A673 (cell line): ENCODE measurements around the gene ITGAV. TPM values are rescaled to one million over a fixed set of nuclear protein-coding genes. Genes with fewer than 3 reads are reported as not detected.

Source experiments
- BruUV-seq: library from RNA; stranded (reverse); fragments of 400-500 nt; replicated peaks from 2 replicates; lab custom pipeline; 2021; lab: Mats Ljungman, UMichigan
- CTCF ChIA-PET: fragments of 300-600 bp; sonication (Branson Sonifier 250); formaldehyde crosslinking; loops from one replicate; lab custom pipeline; 2022; ENCODE audit warnings: antibody characterized with exemption; lab: Charles Lee
- POLR2A ChIA-PET: fragments of 300-600 bp; sonication (Branson Sonifier 250); formaldehyde crosslinking; loops from one replicate; lab custom pipeline; 2022; ENCODE audit warnings: antibody characterized with exemption; ENCODE audit not compliant: low non-redundant PET; lab: Charles Lee
- DNase-seq: peaks from one replicate; pipeline ENCODE4 v3.0.0-alpha.2; 2015; ENCODE audit warnings: low spot score
- H3K27ac ChIP-seq: fragments of 200-600 bp; sonication (generic); 2 replicates; pipeline ENCODE4 v1.5.1; 2016; ENCODE audit warnings: mixed run types, low read depth, mild to moderate bottlenecking, mixed read lengths, antibody characterized with exemption, low read length; ENCODE audit not compliant: poor library complexity, severe bottlenecking
- H3K27me3 ChIP-seq: fragments of 200-600 bp; sonication (generic); replicated peaks from 2 replicates; pipeline ENCODE4 v1.6.1; 2017; ENCODE audit warnings: mixed run types, low read depth, mild to moderate bottlenecking, mixed read lengths, antibody characterized with exemption, low read length; ENCODE audit not compliant: insufficient read depth, poor library complexity
- H3K36me3 ChIP-seq: fragments of 200-600 bp; sonication (generic); 2 replicates; pipeline ENCODE4 v1.6.1; 2016; ENCODE audit warnings: mixed run types, mild to moderate bottlenecking, mixed read lengths, antibody characterized with exemption, low read length; ENCODE audit not compliant: insufficient read depth, poor library complexity, severe bottlenecking
- H3K4me1 ChIP-seq: fragments of 200-600 bp; sonication (generic); 2 replicates; pipeline ENCODE4 v1.6.1; 2017; ENCODE audit warnings: mixed run types, mild to moderate bottlenecking, mixed read lengths, antibody characterized with exemption, low read length; ENCODE audit not compliant: insufficient read depth, poor library complexity, severe bottlenecking
- H3K4me3 ChIP-seq: fragments of 200-600 bp; sonication (generic); 2 replicates; pipeline ENCODE4 v1.5.1; 2016; ENCODE audit warnings: low read depth, mixed run types, mild to moderate bottlenecking, mixed read lengths, low read length; ENCODE audit not compliant: poor library complexity, severe bottlenecking
- H3K9me3 ChIP-seq: fragments of 200-600 bp; sonication (generic); 2 replicates; pipeline ENCODE4 v1.6.1; 2016; ENCODE audit warnings: mixed run types, low read depth, mild to moderate bottlenecking, mixed read lengths, antibody characterized with exemption, low read length; ENCODE audit not compliant: poor library complexity, severe bottlenecking
- CTCF ChIP-seq: fragments of 300-800, 200-600 bp; sonication (generic); conservative IDR thresholded peaks from 2 replicates; pipeline ENCODE4 v1.5.1; 2017; ENCODE audit warnings: low read depth, mild to moderate bottlenecking, antibody characterized with exemption, low read length, moderate library complexity, mixed read lengths
- EZH2 ChIP-seq: fragments of 200-600 bp; sonication (generic); IDR thresholded peaks from 2 replicates; pipeline ENCODE4 v1.6.1; 2017; ENCODE audit warnings: borderline replicate concordance, low read depth, mild to moderate bottlenecking, mixed read lengths, antibody characterized with exemption, low read length; ENCODE audit not compliant: poor library complexity, severe bottlenecking
- intact Hi-C: fragments of 100-400 bp; cut with micrococcal nuclease; formaldehyde crosslinking; loops from one replicate; pipeline ENCODE4 v1.10.0; 2022; ENCODE audit not compliant: unreplicated experiment
- total RNA-seq: library from RNA; stranded (reverse); gene quantifications from 2 replicates; pipeline ENCODE4 v1.2.3, GENCODE V29; 2021

ITGAV gene
- total RNA-seq, 1 experiment from 2014 or later = 28.4 TPM

GRCh38 chr2:186644791-186645190 lies 54.9 kb downstream of the ITGAV start:
- H3K27ac ChIP-seq = no peak overlapping the region
- H3K4me1 ChIP-seq = no peaks in the 10 kb centered on the region
- no peaks in the 10 kb centered on the region for H3K27me3 ChIP-seq
- no peak overlapping the region for H3K4me3 ChIP-seq
- intact Hi-C loops = loop anchor here (10.0 kb wide), 1 partner anchor 370 kb away; no protein-coding TSS in a partner anchor
- BruUV-seq = no TSS peak
- H3K9me3 ChIP-seq = no peaks in the 10 kb centered on the region
- POLR2A ChIA-PET = no interaction called here
- no peak for DNase-seq
- TF ChIP-seq EZH2 (no peak), CTCF (no peak)
- no peaks in the 10 kb centered on the region for H3K36me3 ChIP-seq
- CTCF ChIA-PET = no interaction called here

GRCh38 chr2:186645999-186646398 lies 56.1 kb downstream of the ITGAV start:
- no peaks in the 10 kb centered on the region for H3K4me1 ChIP-seq
- no peaks in the 10 kb centered on the region for H3K27me3 ChIP-seq
- TF ChIP-seq CTCF (no peak), EZH2 (no peak)
- no peaks in the 10 kb centered on the region for H3K36me3 ChIP-seq
- ChIA-PET CTCF (no interaction called here), POLR2A (no interaction called here)
- no peaks in the 10 kb centered on the region for H3K9me3 ChIP-seq
- no peak for DNase-seq
- no peak overlapping the region for H3K4me3 ChIP-seq
- no peak overlapping the region for H3K27ac ChIP-seq
- BruUV-seq = no TSS peak
- intact Hi-C loops = loop anchor here (10.0 kb wide), 1 partner anchor 371 kb away; no protein-coding TSS in a partner anchor

GRCh38 chr2:186648130-186648529 lies 58.3 kb downstream of the ITGAV start:
- POLR2A ChIA-PET = no interaction called here
- CTCF ChIA-PET = no interaction called here
- intact Hi-C loops = loop anchor here (10.0 kb wide), 1 partner anchor 373 kb away; no protein-coding TSS in a partner anchor

More at GRCh38 chr2:186648130-186648529, 58.3 kb downstream of the ITGAV start:
- BruUV-seq = no TSS peak
- no peaks in the 10 kb centered on the region for H3K27me3 ChIP-seq
- H3K27ac ChIP-seq = no peak overlapping the region
- H3K9me3 ChIP-seq = no peaks in the 10 kb centered on the region
- no peak for TF ChIP-seq CTCF
- TF ChIP-seq EZH2 = no peak
- no peaks in the 10 kb centered on the region for H3K36me3 ChIP-seq
- DNase-seq = no peak
- H3K4me1 ChIP-seq = no peaks in the 10 kb centered on the region
- H3K4me3 ChIP-seq = no peak overlapping the region
